HepG2 (cell line): Measurements from ENCODE around the gene LRPAP1. TPM values are rescaled to one million over a fixed set of nuclear protein-coding genes. Genes with fewer than 3 reads are reported as not detected.
A peak's percentile ranks its signal among the peaks of the same experiment; 100 is the strongest.

Experiments used
- ARNT2 ChIP-seq: sonication (generic); formaldehyde crosslinking; IDR thresholded peaks from 2 replicates; pipeline ENCODE4 v1.8.0; 2022; ENCODE audit warnings: mild to moderate bottlenecking, low read depth, missing genetic modification reagents, moderate library complexity
- FOXO1 ChIP-seq: sonication (generic); formaldehyde crosslinking; IDR thresholded peaks from 2 replicates; pipeline ENCODE4 v1.4.0; 2020; ENCODE audit warnings: missing genetic modification reagents
- FOXP1 ChIP-seq, 2 experiments: fragments of 450-650 bp in 1 of 2; IDR thresholded peaks; 2 replicates each; pipeline ENCODE4 v1.6.1; 2017 to 2018; ENCODE audit warnings: antibody characterized with exemption in 1 of 2
- NFATC3 ChIP-seq: sonication (generic); formaldehyde crosslinking; IDR thresholded peaks from 2 replicates; pipeline ENCODE4 v1.5.1; 2020; ENCODE audit warnings: mild to moderate bottlenecking, missing genetic modification reagents
- RFX1 ChIP-seq: fragments of 450-650 bp; IDR thresholded peaks from 2 replicates; pipeline ENCODE4 v1.6.1; 2017
- SAFB2 ChIP-seq: sonication (generic); formaldehyde crosslinking; IDR thresholded peaks from 2 replicates; pipeline ENCODE4 v1.5.1; 2020; ENCODE audit warnings: missing genetic modification reagents, low read depth, mild to moderate bottlenecking, borderline replicate concordance
- THYN1 ChIP-seq: sonication (generic); formaldehyde crosslinking; IDR thresholded peaks from 2 replicates; pipeline ENCODE4 v1.8.1; 2023; ENCODE audit warnings: low read depth, mild to moderate bottlenecking, moderate library complexity, missing genetic modification reagents, borderline replicate concordance
- ZBTB7B ChIP-seq: sonication (generic); formaldehyde crosslinking; IDR thresholded peaks from 2 replicates; pipeline ENCODE4 v1.4.0; 2020; ENCODE audit warnings: missing genetic modification reagents
- ZNF335 ChIP-seq: sonication (generic); formaldehyde crosslinking; IDR thresholded peaks from 2 replicates; pipeline ENCODE4 v1.4.0; 2020; ENCODE audit warnings: missing genetic modification reagents
- ZNF546 ChIP-seq: sonication (generic); formaldehyde crosslinking; conservative IDR thresholded peaks from 2 replicates; pipeline ENCODE4 v1.8.1; 2023; ENCODE audit warnings: mild to moderate bottlenecking, missing genetic modification reagents
- ZNF790 ChIP-seq: sonication (generic); formaldehyde crosslinking; IDR thresholded peaks from 2 replicates; pipeline ENCODE4 v1.8.0; 2022; ENCODE audit warnings: missing genetic modification reagents, mild to moderate bottlenecking, borderline replicate concordance
- polyA plus RNA-seq, 8 experiments: library from polyadenylated mRNA; depleted of rRNA in 3 of 8; stranded (reverse) in 7 of 8; unstranded in 1 of 8; fragments of >200 nt; fragmentation: Illumina TruSeq in 4 of 8; extraction: Trizol in 4 of 8; gene quantifications; 2 replicates each; pipeline versions ENCODE4 v1.2.1 to v1.2.3, GENCODE V29; 2011 to 2016; ENCODE audit warnings: low read depth in 4 of 8, missing spikeins in 1 of 8, mixed read lengths in 1 of 8; ENCODE audit not compliant: insufficient read depth in 1 of 8
- total RNA-seq, 5 experiments: library from RNA; depleted of rRNA; stranded (reverse); fragments of >200 nt; fragmentation: Illumina TruSeq; extraction: Trizol; gene quantifications; 2 replicates each; pipeline ENCODE4 v1.2.3, GENCODE V29; 2016; ENCODE audit warnings: low read depth in 1 of 5
- TF ChIP-seq, protein P1 (sequence below): sonication (generic); formaldehyde crosslinking; IDR thresholded peaks from 2 replicates; pipeline ENCODE4 v1.4.0; 2020; ENCODE audit warnings: missing genetic modification reagents, borderline replicate concordance
- TF ChIP-seq, protein P2 (sequence below): sonication (generic); formaldehyde crosslinking; conservative IDR thresholded peaks from 2 replicates; pipeline ENCODE4 v1.8.0; 2022; ENCODE audit warnings: mild to moderate bottlenecking, moderate library complexity, missing genetic modification reagents
- TF ChIP-seq, protein P3 (sequence below): sonication (generic); IDR thresholded peaks from 2 replicates; pipeline ENCODE4 v1.6.1; 2016; ENCODE audit warnings: low read depth, borderline replicate concordance
- TF ChIP-seq, protein P4 (sequence below): sonication (generic); formaldehyde crosslinking; IDR thresholded peaks from 2 replicates; pipeline ENCODE4 v1.4.0; 2020; ENCODE audit warnings: missing genetic modification reagents
- TF ChIP-seq, protein P5 (sequence below): sonication (generic); formaldehyde crosslinking; IDR thresholded peaks from 2 replicates; pipeline ENCODE4 v1.5.0; 2020; ENCODE audit warnings: mild to moderate bottlenecking, missing genetic modification reagents
- TF ChIP-seq, protein P6 (sequence below): IDR thresholded peaks from 2 replicates; pipeline ENCODE4 v1.6.1; 2016

Gene LRPAP1
- total and polyA plus RNA-seq, 2 of the 13 experiments (the other 11 are each of a cell fraction or from before 2014, with no cell fraction given) = 153 to 191 TPM

DNA sequence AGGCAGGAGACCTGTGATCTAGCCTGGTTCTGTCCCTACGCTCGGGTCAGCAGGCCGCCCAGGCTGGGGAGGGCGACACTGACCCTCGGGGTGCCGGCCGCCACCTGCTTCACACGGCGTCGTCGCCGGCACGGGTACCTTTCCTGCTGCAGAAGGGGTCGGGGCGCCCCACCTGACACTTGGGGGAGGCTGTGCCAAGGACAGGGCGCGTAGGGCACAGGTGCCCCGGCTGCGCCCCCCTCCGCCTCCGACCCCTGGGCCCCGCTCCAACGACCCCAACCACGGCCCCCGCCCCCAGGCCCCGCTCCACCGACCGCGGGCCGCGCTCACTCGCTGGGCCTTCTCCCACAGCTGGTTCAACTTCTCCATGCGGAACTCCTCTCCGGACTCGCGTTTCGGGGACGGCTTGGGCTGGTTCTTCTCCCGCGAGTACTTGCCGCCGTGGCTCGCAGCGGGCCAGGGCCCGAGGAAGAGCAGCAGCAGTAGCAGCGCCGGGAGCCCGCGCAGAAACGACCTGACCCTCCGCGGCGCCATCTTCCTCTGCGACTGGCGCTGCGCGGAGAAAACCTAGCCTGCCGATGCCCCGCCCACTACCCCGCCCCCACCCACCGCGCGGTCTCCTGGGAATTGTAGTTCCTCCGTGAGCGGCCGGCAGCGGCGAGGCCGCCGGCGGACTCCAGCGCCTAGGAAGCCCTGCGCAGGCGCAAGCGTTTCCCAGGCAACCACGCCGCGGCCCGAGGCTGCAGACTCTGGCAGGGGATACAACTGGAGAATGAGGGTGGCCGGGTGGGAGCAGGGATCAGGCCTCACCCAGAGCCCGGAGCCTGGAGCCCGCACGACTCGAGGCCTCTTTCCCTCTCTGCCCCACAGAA is at the start of gene LRPAP1 (continued):
- TF ChIP-seq, protein P1, sequence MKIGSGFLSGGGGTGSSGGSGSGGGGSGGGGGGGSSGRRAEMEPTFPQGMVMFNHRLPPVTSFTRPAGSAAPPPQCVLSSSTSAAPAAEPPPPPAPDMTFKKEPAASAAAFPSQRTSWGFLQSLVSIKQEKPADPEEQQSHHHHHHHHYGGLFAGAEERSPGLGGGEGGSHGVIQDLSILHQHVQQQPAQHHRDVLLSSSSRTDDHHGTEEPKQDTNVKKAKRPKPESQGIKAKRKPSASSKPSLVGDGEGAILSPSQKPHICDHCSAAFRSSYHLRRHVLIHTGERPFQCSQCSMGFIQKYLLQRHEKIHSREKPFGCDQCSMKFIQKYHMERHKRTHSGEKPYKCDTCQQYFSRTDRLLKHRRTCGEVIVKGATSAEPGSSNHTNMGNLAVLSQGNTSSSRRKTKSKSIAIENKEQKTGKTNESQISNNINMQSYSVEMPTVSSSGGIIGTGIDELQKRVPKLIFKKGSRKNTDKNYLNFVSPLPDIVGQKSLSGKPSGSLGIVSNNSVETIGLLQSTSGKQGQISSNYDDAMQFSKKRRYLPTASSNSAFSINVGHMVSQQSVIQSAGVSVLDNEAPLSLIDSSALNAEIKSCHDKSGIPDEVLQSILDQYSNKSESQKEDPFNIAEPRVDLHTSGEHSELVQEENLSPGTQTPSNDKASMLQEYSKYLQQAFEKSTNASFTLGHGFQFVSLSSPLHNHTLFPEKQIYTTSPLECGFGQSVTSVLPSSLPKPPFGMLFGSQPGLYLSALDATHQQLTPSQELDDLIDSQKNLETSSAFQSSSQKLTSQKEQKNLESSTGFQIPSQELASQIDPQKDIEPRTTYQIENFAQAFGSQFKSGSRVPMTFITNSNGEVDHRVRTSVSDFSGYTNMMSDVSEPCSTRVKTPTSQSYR (CRISPR knock-in tag) = peak; percentile 59; the same call in 1 of the 2 replicates
- TF ChIP-seq THYN1 (CRISPR knock-in tag) (no peak), RFX1 (peak; percentile 87), ZNF335 (peak; percentile 56; the same call in 1 of the 2 replicates), ZNF546 (CRISPR knock-in tag) (no peak), SAFB2 (CRISPR knock-in tag) (peak; percentile 59; the same call in 1 of the 2 replicates), FOXP1 (IDR thresholded peaks at IDR 0.05) (no peak), FOXP1 (CRISPR knock-in tag; IDR thresholded peaks at IDR 0.05) (no peak), ARNT2 (CRISPR knock-in tag) (peak; percentile 89), FOXO1 (no peak), ZBTB7B (CRISPR knock-in tag) (0 out of 2 replicates have a peak, but pooled peaks have one; percentile 21), ZNF790 (CRISPR knock-in tag) (0 out of 2 replicates have a peak, but pooled peaks have one; percentile 34), NFATC3 (CRISPR knock-in tag) (no peak)
- TF ChIP-seq, protein P2, sequence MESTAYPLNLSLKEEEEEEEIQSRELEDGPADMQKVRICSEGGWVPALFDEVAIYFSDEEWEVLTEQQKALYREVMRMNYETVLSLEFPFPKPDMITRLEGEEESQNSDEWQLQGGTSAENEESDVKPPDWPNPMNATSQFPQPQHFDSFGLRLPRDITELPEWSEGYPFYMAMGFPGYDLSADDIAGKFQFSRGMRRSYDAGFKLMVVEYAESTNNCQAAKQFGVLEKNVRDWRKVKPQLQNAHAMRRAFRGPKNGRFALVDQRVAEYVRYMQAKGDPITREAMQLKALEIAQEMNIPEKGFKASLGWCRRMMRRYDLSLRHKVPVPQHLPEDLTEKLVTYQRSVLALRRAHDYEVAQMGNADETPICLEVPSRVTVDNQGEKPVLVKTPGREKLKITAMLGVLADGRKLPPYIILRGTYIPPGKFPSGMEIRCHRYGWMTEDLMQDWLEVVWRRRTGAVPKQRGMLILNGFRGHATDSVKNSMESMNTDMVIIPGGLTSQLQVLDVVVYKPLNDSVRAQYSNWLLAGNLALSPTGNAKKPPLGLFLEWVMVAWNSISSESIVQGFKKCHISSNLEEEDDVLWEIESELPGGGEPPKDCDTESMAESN (CRISPR knock-in tag) = peak; percentile 86
- TF ChIP-seq, protein P3, sequence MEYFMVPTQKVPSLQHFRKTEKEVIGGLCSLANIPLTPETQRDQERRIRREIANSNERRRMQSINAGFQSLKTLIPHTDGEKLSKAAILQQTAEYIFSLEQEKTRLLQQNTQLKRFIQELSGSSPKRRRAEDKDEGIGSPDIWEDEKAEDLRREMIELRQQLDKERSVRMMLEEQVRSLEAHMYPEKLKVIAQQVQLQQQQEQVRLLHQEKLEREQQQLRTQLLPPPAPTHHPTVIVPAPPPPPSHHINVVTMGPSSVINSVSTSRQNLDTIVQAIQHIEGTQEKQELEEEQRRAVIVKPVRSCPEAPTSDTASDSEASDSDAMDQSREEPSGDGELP = no peak
- TF ChIP-seq, protein P4, sequence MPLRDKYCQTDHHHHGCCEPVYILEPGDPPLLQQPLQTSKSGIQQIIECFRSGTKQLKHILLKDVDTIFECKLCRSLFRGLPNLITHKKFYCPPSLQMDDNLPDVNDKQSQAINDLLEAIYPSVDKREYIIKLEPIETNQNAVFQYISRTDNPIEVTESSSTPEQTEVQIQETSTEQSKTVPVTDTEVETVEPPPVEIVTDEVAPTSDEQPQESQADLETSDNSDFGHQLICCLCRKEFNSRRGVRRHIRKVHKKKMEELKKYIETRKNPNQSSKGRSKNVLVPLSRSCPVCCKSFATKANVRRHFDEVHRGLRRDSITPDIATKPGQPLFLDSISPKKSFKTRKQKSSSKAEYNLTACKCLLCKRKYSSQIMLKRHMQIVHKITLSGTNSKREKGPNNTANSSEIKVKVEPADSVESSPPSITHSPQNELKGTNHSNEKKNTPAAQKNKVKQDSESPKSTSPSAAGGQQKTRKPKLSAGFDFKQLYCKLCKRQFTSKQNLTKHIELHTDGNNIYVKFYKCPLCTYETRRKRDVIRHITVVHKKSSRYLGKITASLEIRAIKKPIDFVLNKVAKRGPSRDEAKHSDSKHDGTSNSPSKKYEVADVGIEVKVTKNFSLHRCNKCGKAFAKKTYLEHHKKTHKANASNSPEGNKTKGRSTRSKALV (CRISPR knock-in tag) = peak; percentile 67; the same call in 1 of the 2 replicates
- TF ChIP-seq, protein P5, sequence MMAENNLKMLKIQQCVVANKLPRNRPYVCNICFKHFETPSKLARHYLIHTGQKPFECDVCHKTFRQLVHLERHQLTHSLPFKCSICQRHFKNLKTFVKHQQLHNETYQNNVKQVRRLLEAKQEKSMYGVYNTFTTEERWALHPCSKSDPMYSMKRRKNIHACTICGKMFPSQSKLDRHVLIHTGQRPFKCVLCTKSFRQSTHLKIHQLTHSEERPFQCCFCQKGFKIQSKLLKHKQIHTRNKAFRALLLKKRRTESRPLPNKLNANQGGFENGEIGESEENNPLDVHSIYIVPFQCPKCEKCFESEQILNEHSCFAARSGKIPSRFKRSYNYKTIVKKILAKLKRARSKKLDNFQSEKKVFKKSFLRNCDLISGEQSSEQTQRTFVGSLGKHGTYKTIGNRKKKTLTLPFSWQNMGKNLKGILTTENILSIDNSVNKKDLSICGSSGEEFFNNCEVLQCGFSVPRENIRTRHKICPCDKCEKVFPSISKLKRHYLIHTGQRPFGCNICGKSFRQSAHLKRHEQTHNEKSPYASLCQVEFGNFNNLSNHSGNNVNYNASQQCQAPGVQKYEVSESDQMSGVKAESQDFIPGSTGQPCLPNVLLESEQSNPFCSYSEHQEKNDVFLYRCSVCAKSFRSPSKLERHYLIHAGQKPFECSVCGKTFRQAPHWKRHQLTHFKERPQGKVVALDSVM (CRISPR knock-in tag) = no peak
- TF ChIP-seq, protein P6, sequence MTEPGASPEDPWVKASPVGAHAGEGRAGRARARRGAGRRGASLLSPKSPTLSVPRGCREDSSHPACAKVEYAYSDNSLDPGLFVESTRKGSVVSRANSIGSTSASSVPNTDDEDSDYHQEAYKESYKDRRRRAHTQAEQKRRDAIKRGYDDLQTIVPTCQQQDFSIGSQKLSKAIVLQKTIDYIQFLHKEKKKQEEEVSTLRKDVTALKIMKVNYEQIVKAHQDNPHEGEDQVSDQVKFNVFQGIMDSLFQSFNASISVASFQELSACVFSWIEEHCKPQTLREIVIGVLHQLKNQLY = no peak
